Vagina (tissue), 2 donors: ENCODE data around the gene A2M.

Experiments
- POLR2A ChIP-seq, 2 donors: fragments of 450-650 bp; IDR thresholded peaks; one replicate each; pipeline ENCODE4 v1.6.1; 2017; ENCODE audit warnings: antibody characterized with exemption in 2 of 2, mild to moderate bottlenecking in 2 of 2, moderate library complexity in 2 of 2
- POLR2AphosphoS5 ChIP-seq, 2 donors: sonication (generic); formaldehyde crosslinking; IDR thresholded peaks; one replicate each; pipeline ENCODE4 v1.9.0; 2017; ENCODE audit warnings: antibody characterized with exemption in 2 of 2, mild to moderate bottlenecking in 2 of 2, low read depth in 1 of 2; ENCODE audit not compliant: insufficient read depth in 1 of 2

GRCh38 chr12:9123781-9124382 lies 8.2 kb upstream of the A2M start:
- no peak for TF ChIP-seq POLR2AphosphoS5 (IDR thresholded peaks at IDR 0.05; ENCODE audit: insufficient read depth in 1 of 2, low read depth in 1 of 2)
- no peak for TF ChIP-seq POLR2A (IDR thresholded peaks at IDR 0.05)
